ENCODE data around the gene MAIP1. TPM values are rescaled to one million over a fixed set of nuclear protein-coding genes. Genes with fewer than 3 reads are reported as not detected.

The MAIP1 gene
- total and polyA plus RNA-seq, 9 of the 15 experiments (the other 6 are each of a cell fraction or from before 2014, with no cell fraction given): 3.6 to 30.0 (median 24.5) TPM

DNA sequence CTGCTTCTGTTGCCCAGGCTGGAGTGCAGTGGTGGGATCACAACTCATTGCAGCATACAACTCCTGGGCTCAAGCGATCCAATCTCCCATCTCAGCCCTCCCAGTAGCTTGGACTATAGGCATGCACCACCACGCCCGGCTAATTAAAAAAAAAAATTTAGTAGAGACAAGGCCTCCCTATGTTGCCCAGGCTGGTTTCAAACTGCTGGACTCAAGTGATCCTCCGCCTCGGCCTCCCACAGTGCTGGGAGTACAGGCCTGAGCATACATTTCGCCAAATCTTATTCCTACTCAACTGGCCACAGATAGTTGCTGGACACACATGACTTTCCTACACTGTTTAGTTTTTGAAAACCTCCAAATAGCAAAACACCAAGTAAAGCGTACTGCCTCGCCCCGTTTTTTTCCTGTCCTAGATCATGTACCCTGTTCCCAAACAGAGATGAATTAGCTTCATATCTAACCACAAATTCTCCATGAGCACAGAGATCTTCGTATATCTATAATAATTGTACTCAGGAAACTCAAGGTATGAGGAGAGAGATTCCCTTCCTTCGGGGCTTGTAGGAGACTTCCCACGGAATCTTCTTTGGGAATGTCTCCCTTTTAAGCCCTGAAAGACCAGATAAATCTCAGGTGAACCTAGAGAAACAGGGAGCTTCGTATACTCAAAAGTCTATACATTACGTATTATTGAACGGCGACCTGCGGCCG is 44.9 kb upstream of the MAIP1 start:
- BruUV-seq (replicated peaks): TSS peak; percentile 72
- H3K79me2 ChIP-seq (ENCODE audit: control insufficient read depth, insufficient read depth, low read length): peaks cover 39% of the 10 kb centered on the region
- H3K27ac ChIP-seq (ENCODE audit: extremely low read depth, low read depth, low read length): peak overlapping the region; percentile 95
- peak overlapping the region; percentile 64 for H3K4me2 ChIP-seq (ENCODE audit: insufficient read depth, low read length)
- no peaks in the 10 kb centered on the region for H3K27me3 ChIP-seq (ENCODE audit: control insufficient read depth in 2 of 2, insufficient read depth in 2 of 2, low read length in 2 of 2)
- CTCF ChIA-PET (ENCODE audit: low intra/inter-chr PET ratio): no interaction called here
- intact Hi-C loops (cut with micrococcal nuclease) (no loop called here), in situ Hi-C loops (cut with MboI) (no loop called here)
- H3K9ac ChIP-seq (ENCODE audit: insufficient read depth in 1 of 2, low read depth in 2 of 2, low read length in 2 of 2): peak overlapping the region in 1 of 2 experiments; percentile 58; a peak in 2 of 4 replicates
- 66% methylated on average over 14 of the region's 18 CpGs for WGBS (ENCODE audit: insufficient coverage, low coverage, missing lambda C conversion rate)
- H4K20me1 ChIP-seq (replicated peaks; ENCODE audit: control insufficient read depth, insufficient read depth, low read length): no peaks in the 10 kb centered on the region
- H3K4me3 ChIP-seq: peak overlapping the region; percentile 90; the same call in 1 of the 2 replicates
- ATAC-seq (no peak), DNase-seq (ENCODE audit: extremely low read depth in 1 of 4, low spot score in 3 of 4) (no peak), FAIRE-seq (no peak)
- no peaks in the 10 kb centered on the region for H3K9me1 ChIP-seq (ENCODE audit: control insufficient read depth, insufficient read depth, low read length)
- peaks cover 3 to 10% of the 10 kb centered on the region in 2 experiments; a peak in 3 of 5 replicates for H3K4me1 ChIP-seq (replicated peaks in 1 of 2; ENCODE audit: control insufficient read depth in 2 of 2, insufficient read depth in 2 of 2, low read length in 2 of 2)
- peak overlapping the region; percentile 97 for H2AFZ ChIP-seq (ENCODE audit: low read depth, low read length)
- POLR2A ChIA-PET: interaction anchor here (0.7 to 1.5 kb wide), 2 partner anchors 13 to 15 kb away, joined by 3 to 10 read pairs; no protein-coding TSS in a partner anchor
- H3K36me3 ChIP-seq (ENCODE audit: control insufficient read depth, insufficient read depth, low read length): peaks cover 17% of the 10 kb centered on the region; the same call in 2 of the 3 replicates
- H3K9me3 ChIP-seq (replicated peaks; ENCODE audit: control insufficient read depth, insufficient read depth, low read depth, low read length): peaks cover 10% of the 10 kb centered on the region
- no peak for TF ChIP-seq ZNF584 (CRISPR knock-in tag; IDR thresholded peaks at IDR 0.05; ENCODE audit: low read depth)
- TF ChIP-seq ZSCAN29 (IDR thresholded peaks at IDR 0.05): no peak
- TF ChIP-seq POU5F1 (IDR thresholded peaks at IDR 0.05; ENCODE audit: borderline replicate concordance, low read depth, low read length, partially characterized antibody): no peak
- TF ChIP-seq, protein P1, sequence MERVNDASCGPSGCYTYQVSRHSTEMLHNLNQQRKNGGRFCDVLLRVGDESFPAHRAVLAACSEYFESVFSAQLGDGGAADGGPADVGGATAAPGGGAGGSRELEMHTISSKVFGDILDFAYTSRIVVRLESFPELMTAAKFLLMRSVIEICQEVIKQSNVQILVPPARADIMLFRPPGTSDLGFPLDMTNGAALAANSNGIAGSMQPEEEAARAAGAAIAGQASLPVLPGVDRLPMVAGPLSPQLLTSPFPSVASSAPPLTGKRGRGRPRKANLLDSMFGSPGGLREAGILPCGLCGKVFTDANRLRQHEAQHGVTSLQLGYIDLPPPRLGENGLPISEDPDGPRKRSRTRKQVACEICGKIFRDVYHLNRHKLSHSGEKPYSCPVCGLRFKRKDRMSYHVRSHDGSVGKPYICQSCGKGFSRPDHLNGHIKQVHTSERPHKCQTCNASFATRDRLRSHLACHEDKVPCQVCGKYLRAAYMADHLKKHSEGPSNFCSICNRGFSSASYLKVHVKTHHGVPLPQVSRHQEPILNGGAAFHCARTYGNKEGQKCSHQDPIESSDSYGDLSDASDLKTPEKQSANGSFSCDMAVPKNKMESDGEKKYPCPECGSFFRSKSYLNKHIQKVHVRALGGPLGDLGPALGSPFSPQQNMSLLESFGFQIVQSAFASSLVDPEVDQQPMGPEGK (CRISPR knock-in tag; IDR thresholded peaks at IDR 0.05; ENCODE audit: borderline replicate concordance): no peak
- TF ChIP-seq SOX6 (IDR thresholded peaks at IDR 0.05): no peak
- no peak for TF ChIP-seq TSC22D4 (tag; IDR thresholded peaks at IDR 0.05)
- 0 out of 2 replicates have a peak, but pooled peaks have one; percentile 1 for TF ChIP-seq ELF1 (tag; IDR thresholded peaks at IDR 0.05)
- TF ChIP-seq ZNF717 (CRISPR knock-in tag; IDR thresholded peaks at IDR 0.05): no peak
- TF ChIP-seq, protein P2, sequence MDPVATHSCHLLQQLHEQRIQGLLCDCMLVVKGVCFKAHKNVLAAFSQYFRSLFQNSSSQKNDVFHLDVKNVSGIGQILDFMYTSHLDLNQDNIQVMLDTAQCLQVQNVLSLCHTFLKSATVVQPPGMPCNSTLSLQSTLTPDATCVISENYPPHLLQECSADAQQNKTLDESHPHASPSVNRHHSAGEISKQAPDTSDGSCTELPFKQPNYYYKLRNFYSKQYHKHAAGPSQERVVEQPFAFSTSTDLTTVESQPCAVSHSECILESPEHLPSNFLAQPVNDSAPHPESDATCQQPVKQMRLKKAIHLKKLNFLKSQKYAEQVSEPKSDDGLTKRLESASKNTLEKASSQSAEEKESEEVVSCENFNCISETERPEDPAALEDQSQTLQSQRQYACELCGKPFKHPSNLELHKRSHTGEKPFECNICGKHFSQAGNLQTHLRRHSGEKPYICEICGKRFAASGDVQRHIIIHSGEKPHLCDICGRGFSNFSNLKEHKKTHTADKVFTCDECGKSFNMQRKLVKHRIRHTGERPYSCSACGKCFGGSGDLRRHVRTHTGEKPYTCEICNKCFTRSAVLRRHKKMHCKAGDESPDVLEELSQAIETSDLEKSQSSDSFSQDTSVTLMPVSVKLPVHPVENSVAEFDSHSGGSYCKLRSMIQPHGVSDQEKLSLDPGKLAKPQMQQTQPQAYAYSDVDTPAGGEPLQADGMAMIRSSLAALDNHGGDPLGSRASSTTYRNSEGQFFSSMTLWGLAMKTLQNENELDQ (CRISPR knock-in tag; IDR thresholded peaks at IDR 0.05; ENCODE audit: borderline replicate concordance): no peak
- TF ChIP-seq NONO (IDR thresholded peaks at IDR 0.05; ENCODE audit: low read depth in 2 of 2, low read length in 1 of 2): no peak
- no peak for TF ChIP-seq TAF9B (IDR thresholded peaks at IDR 0.05; ENCODE audit: partially characterized antibody)
- no peak for TF ChIP-seq RHOXF2B (CRISPR knock-in tag; conservative IDR thresholded peaks at IDR 0.05)
- TF ChIP-seq FOXK1 (CRISPR knock-in tag; IDR thresholded peaks at IDR 0.05; ENCODE audit: borderline replicate concordance): no peak

Measured in K562 (cell line).